ENCODE data around the gene SLC23A2. TPM values are rescaled to one million over a fixed set of nuclear protein-coding genes. Genes with fewer than 3 reads are reported as not detected.

The SLC23A2 gene
- total RNA-seq, 1 experiment from 2014 or later, result 24.0 TPM

DNA sequence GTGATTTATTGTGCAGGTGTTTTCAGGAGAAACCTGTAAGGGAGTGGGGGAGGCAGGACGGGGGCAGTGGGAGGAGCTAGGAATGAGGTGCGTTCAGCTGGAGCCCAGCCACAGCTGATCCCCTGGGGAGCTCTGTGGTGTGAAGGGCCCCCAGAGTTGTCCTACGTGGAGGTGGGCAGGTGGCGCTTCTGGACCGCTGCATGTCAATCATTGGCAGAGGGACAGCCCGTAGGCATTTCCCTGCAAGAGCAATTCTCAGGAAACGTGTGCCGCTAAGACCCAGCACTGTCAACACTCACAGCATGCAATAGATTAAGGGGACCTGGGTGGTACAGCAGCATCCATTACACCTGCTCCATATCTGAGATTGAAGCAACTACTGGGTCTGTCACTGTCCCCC lies 191.6 kb downstream of the SLC23A2 start:
- H3K4me3 Mint-ChIP-seq (ENCODE audit: unreplicated experiment), result no peak overlapping the region

DNA sequence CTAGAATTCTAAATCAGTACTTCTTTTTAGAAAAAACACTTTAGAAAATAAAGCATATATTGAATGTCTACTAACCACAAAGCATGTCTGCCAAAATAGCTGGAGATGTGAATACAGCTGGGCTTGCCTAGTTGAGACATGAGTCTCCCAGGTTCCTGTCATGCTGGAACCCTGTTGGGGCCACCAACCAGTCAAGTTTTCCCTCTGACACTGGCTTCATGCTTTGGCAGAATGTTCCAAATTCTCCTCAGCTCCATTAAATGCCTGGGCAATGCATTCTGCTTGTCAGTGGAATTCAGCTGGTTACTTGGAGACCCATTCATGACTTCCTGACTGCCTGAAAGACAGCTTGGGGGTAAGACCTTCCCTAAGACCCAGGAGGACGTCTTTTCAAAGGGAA lies 192.4 kb downstream of the SLC23A2 start:
- no TSS peak for BruUV-seq (replicated peaks)
- intact Hi-C loops (cut with micrococcal nuclease), result no loop called here
- no peak overlapping the region for H3K4me3 Mint-ChIP-seq (ENCODE audit: unreplicated experiment)
- POLR2A ChIA-PET, result interaction anchor here (0.5 kb wide), 1 partner anchor 119 kb away, joined by 3 read pairs; no protein-coding TSS in a partner anchor
- H3K9me3 Mint-ChIP-seq (ENCODE audit: unreplicated experiment), result no peaks in the 10 kb centered on the region
- H3K27ac Mint-ChIP-seq (ENCODE audit: low read depth, unreplicated experiment), result no peak overlapping the region
- CTCF ChIA-PET, result interaction anchor here (0.7 kb wide), 1 partner anchor 32 kb away, joined by 3 read pairs; no protein-coding TSS in a partner anchor
- H3K4me1 Mint-ChIP-seq (ENCODE audit: insufficient read depth, unreplicated experiment), result peaks cover 5% of the 10 kb centered on the region
- no peaks in the 10 kb centered on the region for H3K36me3 Mint-ChIP-seq (ENCODE audit: insufficient read depth, unreplicated experiment)
- TF ChIP-seq, protein P1, sequence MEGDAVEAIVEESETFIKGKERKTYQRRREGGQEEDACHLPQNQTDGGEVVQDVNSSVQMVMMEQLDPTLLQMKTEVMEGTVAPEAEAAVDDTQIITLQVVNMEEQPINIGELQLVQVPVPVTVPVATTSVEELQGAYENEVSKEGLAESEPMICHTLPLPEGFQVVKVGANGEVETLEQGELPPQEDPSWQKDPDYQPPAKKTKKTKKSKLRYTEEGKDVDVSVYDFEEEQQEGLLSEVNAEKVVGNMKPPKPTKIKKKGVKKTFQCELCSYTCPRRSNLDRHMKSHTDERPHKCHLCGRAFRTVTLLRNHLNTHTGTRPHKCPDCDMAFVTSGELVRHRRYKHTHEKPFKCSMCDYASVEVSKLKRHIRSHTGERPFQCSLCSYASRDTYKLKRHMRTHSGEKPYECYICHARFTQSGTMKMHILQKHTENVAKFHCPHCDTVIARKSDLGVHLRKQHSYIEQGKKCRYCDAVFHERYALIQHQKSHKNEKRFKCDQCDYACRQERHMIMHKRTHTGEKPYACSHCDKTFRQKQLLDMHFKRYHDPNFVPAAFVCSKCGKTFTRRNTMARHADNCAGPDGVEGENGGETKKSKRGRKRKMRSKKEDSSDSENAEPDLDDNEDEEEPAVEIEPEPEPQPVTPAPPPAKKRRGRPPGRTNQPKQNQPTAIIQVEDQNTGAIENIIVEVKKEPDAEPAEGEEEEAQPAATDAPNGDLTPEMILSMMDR (IDR thresholded peaks at IDR 0.05; ENCODE audit: unreplicated experiment), result no peak
- peaks cover 42% of the 10 kb centered on the region for H3K27me3 Mint-ChIP-seq (ENCODE audit: insufficient read depth, unreplicated experiment)
- DNase-seq (ENCODE audit: unreplicated experiment), result no peak

More for the DNA sequence above, 191.6 kb downstream of the SLC23A2 start:
- Mint-ChIP-seq H3K9me3 (ENCODE audit: unreplicated experiment) (no peaks in the 10 kb centered on the region), H3K27me3 (ENCODE audit: insufficient read depth, unreplicated experiment) (peaks cover 40% of the 10 kb centered on the region), H3K4me1 (ENCODE audit: insufficient read depth, unreplicated experiment) (peaks cover 5% of the 10 kb centered on the region), H3K36me3 (ENCODE audit: insufficient read depth, unreplicated experiment) (no peaks in the 10 kb centered on the region), H3K27ac (ENCODE audit: low read depth, unreplicated experiment) (no peak overlapping the region)
- ChIA-PET POLR2A (no interaction called here), CTCF (no interaction called here)
- no peak for DNase-seq (ENCODE audit: unreplicated experiment)
- TF ChIP-seq, protein P1 (IDR thresholded peaks at IDR 0.05; ENCODE audit: unreplicated experiment), result no peak
- no TSS peak for BruUV-seq (replicated peaks)
- intact Hi-C loops (cut with micrococcal nuclease), result no loop called here

DNA sequence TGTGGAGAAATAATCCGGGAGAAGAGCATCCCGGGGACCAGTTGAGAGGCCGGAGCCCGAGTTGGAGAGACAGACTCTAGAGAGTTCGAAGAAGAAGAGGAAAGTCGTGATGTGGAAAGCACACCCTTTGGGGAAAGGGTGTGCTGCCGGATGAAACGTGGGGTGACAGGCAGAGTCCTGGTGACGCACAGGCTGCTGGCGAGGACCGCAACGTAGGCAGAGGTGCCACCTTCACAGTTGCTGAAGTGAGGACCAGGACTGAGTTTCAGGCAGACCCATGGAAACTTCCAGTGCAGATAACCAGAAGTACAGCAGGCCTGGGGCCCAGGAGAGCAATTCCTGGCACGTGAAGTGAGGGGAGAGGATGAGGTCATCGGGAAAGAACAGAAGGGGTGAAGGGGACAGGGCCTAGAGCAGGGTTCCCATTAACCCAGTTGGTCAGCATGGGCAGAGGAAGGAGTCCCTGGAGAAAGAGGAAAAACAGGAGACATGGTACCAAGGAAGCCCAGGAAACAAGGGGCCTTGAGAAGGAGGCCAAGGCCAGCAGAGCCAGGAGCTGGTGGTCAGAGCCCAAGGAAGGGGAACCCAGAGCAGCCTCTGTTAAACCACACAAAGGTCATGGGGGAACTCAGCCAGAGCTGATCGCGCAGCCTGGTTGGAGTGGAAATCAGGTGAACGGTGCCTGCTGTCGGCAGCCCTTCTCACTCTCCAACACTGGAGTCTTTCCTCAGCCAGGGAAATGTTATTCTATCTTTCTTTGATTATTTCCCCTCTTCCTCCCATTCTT lies 195.5 kb downstream of the SLC23A2 start:
- Mint-ChIP-seq H3K27ac (ENCODE audit: low read depth, unreplicated experiment) (no peak overlapping the region), H3K27me3 (ENCODE audit: insufficient read depth, unreplicated experiment) (peaks cover 42% of the 10 kb centered on the region), H3K4me3 (ENCODE audit: unreplicated experiment) (no peak overlapping the region), H3K36me3 (ENCODE audit: insufficient read depth, unreplicated experiment) (no peaks in the 10 kb centered on the region), H3K4me1 (ENCODE audit: insufficient read depth, unreplicated experiment) (no peaks in the 10 kb centered on the region), H3K9me3 (ENCODE audit: unreplicated experiment) (no peaks in the 10 kb centered on the region)
- TF ChIP-seq, protein P1 (IDR thresholded peaks at IDR 0.05; ENCODE audit: unreplicated experiment), result no peak
- POLR2A ChIA-PET, result no interaction called here
- intact Hi-C loops (cut with micrococcal nuclease), result no loop called here
- DNase-seq (ENCODE audit: unreplicated experiment), result no peak
- CTCF ChIA-PET, result interaction anchor here (0.6 kb wide), 2 partner anchors 100 to 102 kb away, joined by 3 read pairs; no protein-coding TSS in a partner anchor
- no TSS peak for BruUV-seq (replicated peaks)

DNA sequence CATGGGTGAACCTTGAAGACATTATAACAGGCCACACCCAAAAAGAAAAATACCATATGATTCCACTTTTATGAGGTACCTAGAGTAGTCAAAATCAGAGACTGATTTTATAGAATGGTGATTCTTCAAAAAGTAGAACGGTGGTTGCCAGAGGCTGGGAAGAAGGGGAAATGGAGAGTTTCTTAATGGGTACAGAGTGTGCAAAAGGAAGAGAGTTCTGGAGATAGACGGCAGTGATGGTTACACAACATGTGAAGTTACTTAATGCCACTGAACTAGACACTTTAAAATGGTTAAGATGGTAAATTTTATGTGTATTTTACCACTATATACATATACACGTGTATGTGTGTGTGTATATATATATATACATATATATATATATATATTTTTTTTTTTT lies 198.8 kb downstream of the SLC23A2 start:
- no TSS peak for BruUV-seq (replicated peaks)

More for the DNA sequence above, 198.8 kb downstream of the SLC23A2 start:
- TF ChIP-seq, protein P1 (IDR thresholded peaks at IDR 0.05; ENCODE audit: unreplicated experiment), result no peak
- H3K27me3 Mint-ChIP-seq (ENCODE audit: insufficient read depth, unreplicated experiment), result peaks cover 30% of the 10 kb centered on the region
- H3K9me3 Mint-ChIP-seq (ENCODE audit: unreplicated experiment), result no peaks in the 10 kb centered on the region
- ChIA-PET POLR2A (no interaction called here), CTCF (no interaction called here)
- no peak overlapping the region for H3K4me3 Mint-ChIP-seq (ENCODE audit: unreplicated experiment)
- H3K4me1 Mint-ChIP-seq (ENCODE audit: insufficient read depth, unreplicated experiment), result no peaks in the 10 kb centered on the region
- intact Hi-C loops (cut with micrococcal nuclease), result no loop called here
- no peaks in the 10 kb centered on the region for H3K36me3 Mint-ChIP-seq (ENCODE audit: insufficient read depth, unreplicated experiment)
- no peak for DNase-seq (ENCODE audit: unreplicated experiment)
- H3K27ac Mint-ChIP-seq (ENCODE audit: low read depth, unreplicated experiment), result no peak overlapping the region

Other genes starting within 250 kb of the SLC23A2 start
- gene RASSF2, start 177.9 kb downstream of the SLC23A2 start, total RNA-seq (2022), result not detected in 2 replicates
- 56.1 and 78.8 TPM in 2 replicates for gene TMEM230, start 111.6 kb upstream of the SLC23A2 start, total RNA-seq (2022)
- 38.2 and 45.5 TPM in 2 replicates for gene PCNA, start 118.4 kb upstream of the SLC23A2 start, total RNA-seq (2022)
- gene CDS2, start 125.5 kb upstream of the SLC23A2 start, total RNA-seq (2022), result 26.3 and 26.8 TPM in 2 replicates

Measured in MCF 10A (cell line).